ENCODE data around the gene VLDLR.

Gene VLDLR

DNA sequence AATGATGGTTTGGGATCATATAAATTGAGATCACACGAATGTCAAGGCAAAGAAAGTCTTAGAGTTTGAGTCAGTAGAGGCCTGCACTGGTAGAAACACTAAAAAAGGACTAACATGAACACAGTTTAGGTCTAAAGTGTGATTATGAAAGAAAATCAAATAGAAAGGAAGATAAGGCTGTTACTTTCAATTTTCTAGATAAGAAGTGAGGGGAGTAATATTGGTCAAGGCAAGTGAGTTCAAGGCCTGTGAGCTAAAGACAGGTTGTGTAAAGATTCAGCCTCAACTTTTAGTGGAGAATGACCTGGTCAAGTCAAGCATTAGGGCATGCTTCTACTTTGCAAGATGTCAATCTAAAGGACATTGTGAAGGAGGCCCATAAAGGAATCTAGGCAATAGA is 19.0 kb downstream of the VLDLR start:
- Histone ChIP-seq H3K4me1 (ENCODE audit: control insufficient read depth, insufficient read depth, low read depth, low read length) (no peaks in the 10 kb centered on the region), H2BK12ac (ENCODE audit: low read length in 2 of 2) (no peak overlapping the region), H4K91ac (ENCODE audit: low read length) (no peak overlapping the region), H3K9ac (ENCODE audit: low read length) (no peak overlapping the region), H3K14ac (ENCODE audit: low read length in 2 of 2) (no peak overlapping the region), H3K23ac (ENCODE audit: low read length in 2 of 2) (no peak overlapping the region), H2AK5ac (ENCODE audit: low read length, severe bottlenecking) (no peak overlapping the region), H2BK5ac (ENCODE audit: low read depth, low read length, poor library complexity, severe bottlenecking) (no peak overlapping the region), H3K18ac (ENCODE audit: low read depth in 1 of 2, low read length in 2 of 2) (no peak overlapping the region), H2BK15ac (ENCODE audit: low read depth, poor library complexity, severe bottlenecking) (no peak overlapping the region), H4K8ac (ENCODE audit: low read length) (no peak overlapping the region), H3K4me2 (ENCODE audit: low read length, poor library complexity, severe bottlenecking) (no peak overlapping the region), H3K4ac (ENCODE audit: low read depth in 1 of 2, low read length in 2 of 2) (no peak overlapping the region), H3K27ac (ENCODE audit: low read length, poor library complexity, severe bottlenecking) (no peak overlapping the region), H3K79me1 (replicated peaks; ENCODE audit: low read length, poor library complexity, severe bottlenecking) (no peaks in the 10 kb centered on the region), H2AFZ (ENCODE audit: low read depth, low read length) (no peak overlapping the region), H3K27me3 (ENCODE audit: control insufficient read depth in 1 of 2, insufficient read depth in 1 of 2, low read length in 2 of 2) (no peaks in the 10 kb centered on the region), H3K36me3 (ENCODE audit: control insufficient read depth in 1 of 2, insufficient read depth in 2 of 2, low read depth in 1 of 2, low read length in 2 of 2) (peaks cover 8 to 11% of the 10 kb centered on the region in 2 experiments), H3K9me3 (ENCODE audit: control insufficient read depth, low read length) (no peaks in the 10 kb centered on the region), H3K4me3 (ENCODE audit: insufficient read depth in 1 of 2, low read depth in 1 of 2, low read length in 2 of 2) (no peak overlapping the region), H2BK120ac (ENCODE audit: low read depth, low read length) (no peak overlapping the region)
- no peak for DNase-seq
- WGBS = 70% methylated on average over 1 of the region's 1 CpG

DNA sequence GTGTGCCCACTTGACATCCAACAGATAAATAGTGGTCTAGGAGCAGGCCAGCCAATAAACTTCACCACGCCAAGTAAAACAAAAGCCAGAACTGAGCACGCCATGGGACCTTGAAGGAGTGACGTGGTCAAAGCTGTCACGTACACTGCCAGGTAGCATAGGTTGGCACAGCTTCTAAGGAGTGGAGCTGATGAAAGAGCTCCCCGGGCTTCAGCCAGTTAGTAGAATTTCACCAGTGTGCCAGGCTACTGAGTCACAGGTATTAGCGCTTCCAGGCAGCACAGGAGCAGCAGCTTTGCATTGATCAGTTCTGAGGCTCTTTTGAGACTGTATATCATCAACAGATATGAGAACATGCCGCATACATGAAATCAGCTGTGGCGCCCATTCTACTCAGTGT is 19.4 kb downstream of the VLDLR start:
- no peak overlapping the region for H4K8ac ChIP-seq (ENCODE audit: low read length)
- no peak overlapping the region for H2BK15ac ChIP-seq (ENCODE audit: low read depth, poor library complexity, severe bottlenecking)
- H3K4me2 ChIP-seq (ENCODE audit: low read length, poor library complexity, severe bottlenecking) = no peak overlapping the region
- H3K9me3 ChIP-seq (ENCODE audit: control insufficient read depth, low read length) = no peaks in the 10 kb centered on the region
- no peaks in the 10 kb centered on the region for H3K27me3 ChIP-seq (ENCODE audit: control insufficient read depth in 1 of 2, insufficient read depth in 1 of 2, low read length in 2 of 2)
- no peak overlapping the region for H3K4ac ChIP-seq (ENCODE audit: low read depth in 1 of 2, low read length in 2 of 2)
- H3K4me1 ChIP-seq (ENCODE audit: control insufficient read depth, insufficient read depth, low read depth, low read length) = no peaks in the 10 kb centered on the region
- H2AFZ ChIP-seq (ENCODE audit: low read depth, low read length) = no peak overlapping the region
- no peak overlapping the region for H3K9ac ChIP-seq (ENCODE audit: low read length)
- no peaks in the 10 kb centered on the region for H3K79me1 ChIP-seq (replicated peaks; ENCODE audit: low read length, poor library complexity, severe bottlenecking)
- no peak overlapping the region for H2BK120ac ChIP-seq (ENCODE audit: low read depth, low read length)
- H3K4me3 ChIP-seq (ENCODE audit: insufficient read depth in 1 of 2, low read depth in 1 of 2, low read length in 2 of 2) = no peak overlapping the region
- H2BK12ac ChIP-seq (ENCODE audit: low read length in 2 of 2) = no peak overlapping the region
- H3K23ac ChIP-seq (ENCODE audit: low read length in 2 of 2) = no peak overlapping the region
- H2AK5ac ChIP-seq (ENCODE audit: low read length, severe bottlenecking) = no peak overlapping the region
- no peak overlapping the region for H3K18ac ChIP-seq (ENCODE audit: low read depth in 1 of 2, low read length in 2 of 2)
- H3K14ac ChIP-seq (ENCODE audit: low read length in 2 of 2) = no peak overlapping the region
- no peak overlapping the region for H2BK5ac ChIP-seq (ENCODE audit: low read depth, low read length, poor library complexity, severe bottlenecking)
- DNase-seq = no peak
- H3K36me3 ChIP-seq (ENCODE audit: control insufficient read depth in 1 of 2, insufficient read depth in 2 of 2, low read depth in 1 of 2, low read length in 2 of 2) = peaks cover 8 to 11% of the 10 kb centered on the region in 2 experiments
- no peak overlapping the region for H3K27ac ChIP-seq (ENCODE audit: low read length, poor library complexity, severe bottlenecking)
- no peak overlapping the region for H4K91ac ChIP-seq (ENCODE audit: low read length)
- WGBS = 93% methylated on average over 8 of the region's 8 CpGs

DNA sequence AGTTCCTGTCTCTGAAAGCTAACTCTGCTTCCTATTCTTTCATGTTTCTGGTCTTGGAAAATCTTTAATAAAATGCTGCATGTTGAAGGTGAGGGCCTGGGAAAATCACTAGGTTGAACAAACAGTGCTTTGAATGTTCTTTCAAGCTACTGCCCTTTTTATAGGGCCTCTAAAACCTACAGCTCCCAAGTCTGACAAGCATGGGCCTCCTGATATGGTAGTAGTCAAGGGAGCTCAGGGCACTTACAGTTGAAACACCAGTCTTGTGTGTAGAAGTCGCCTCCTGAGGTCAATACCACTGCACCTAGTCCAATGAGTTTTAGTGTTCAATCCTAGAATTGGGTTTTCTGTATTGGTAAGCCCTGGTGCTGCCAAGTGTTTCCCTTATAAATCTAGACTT is 20.5 kb downstream of the VLDLR start:
- no peak overlapping the region for H3K23ac ChIP-seq (ENCODE audit: low read length in 2 of 2)
- 67% methylated on average over 1 of the region's 1 CpG for WGBS
- H3K18ac ChIP-seq (ENCODE audit: low read depth in 1 of 2, low read length in 2 of 2) = no peak overlapping the region

DNA sequence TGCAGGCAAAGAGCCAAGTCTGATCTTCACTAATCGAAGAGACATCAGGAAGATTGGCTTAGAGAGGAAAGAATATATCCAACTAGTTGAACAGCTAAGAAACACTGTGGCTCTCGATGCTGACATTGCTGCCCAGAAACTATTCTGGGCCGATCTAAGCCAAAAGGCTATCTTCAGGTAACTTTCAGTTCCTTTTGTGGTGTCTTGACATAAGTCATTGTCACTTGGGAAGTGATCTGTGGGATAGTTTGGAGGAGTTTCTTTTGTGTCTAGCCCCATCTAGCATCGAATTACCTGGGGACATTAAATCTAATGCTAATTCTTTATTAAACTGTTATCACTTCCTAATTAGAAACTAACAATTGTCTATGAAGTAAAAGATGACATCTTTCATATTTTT is 24.0 kb downstream of the VLDLR start:
- Histone ChIP-seq H4K91ac (ENCODE audit: low read length) (no peak overlapping the region), H3K36me3 (ENCODE audit: control insufficient read depth in 1 of 2, insufficient read depth in 2 of 2, low read depth in 1 of 2, low read length in 2 of 2) (peaks cover 12 to 30% of the 10 kb centered on the region in 2 experiments), H2BK5ac (ENCODE audit: low read depth, low read length, poor library complexity, severe bottlenecking) (no peak overlapping the region), H2AFZ (ENCODE audit: low read depth, low read length) (no peak overlapping the region), H3K9ac (ENCODE audit: low read length) (no peak overlapping the region), H3K4ac (ENCODE audit: low read depth in 1 of 2, low read length in 2 of 2) (no peak overlapping the region), H2AK5ac (ENCODE audit: low read length, severe bottlenecking) (no peak overlapping the region), H2BK15ac (ENCODE audit: low read depth, poor library complexity, severe bottlenecking) (no peak overlapping the region), H3K9me3 (ENCODE audit: control insufficient read depth, low read length) (no peaks in the 10 kb centered on the region), H2BK12ac (ENCODE audit: low read length in 2 of 2) (no peak overlapping the region), H3K18ac (ENCODE audit: low read depth in 1 of 2, low read length in 2 of 2) (no peak overlapping the region), H3K27me3 (ENCODE audit: control insufficient read depth in 1 of 2, insufficient read depth in 1 of 2, low read length in 2 of 2) (no peaks in the 10 kb centered on the region), H3K4me1 (ENCODE audit: control insufficient read depth, insufficient read depth, low read depth, low read length) (no peaks in the 10 kb centered on the region), H4K8ac (ENCODE audit: low read length) (no peak overlapping the region), H3K4me2 (ENCODE audit: low read length, poor library complexity, severe bottlenecking) (no peak overlapping the region), H3K27ac (ENCODE audit: low read length, poor library complexity, severe bottlenecking) (no peak overlapping the region), H3K14ac (ENCODE audit: low read length in 2 of 2) (no peak overlapping the region), H3K79me1 (replicated peaks; ENCODE audit: low read length, poor library complexity, severe bottlenecking) (no peaks in the 10 kb centered on the region), H3K23ac (ENCODE audit: low read length in 2 of 2) (no peak overlapping the region), H3K4me3 (ENCODE audit: insufficient read depth in 1 of 2, low read depth in 1 of 2, low read length in 2 of 2) (no peak overlapping the region), H2BK120ac (ENCODE audit: low read depth, low read length) (no peak overlapping the region)
- DNase-seq = no peak
- 90% methylated on average over 3 of the region's 4 CpGs for WGBS

More for the DNA sequence above, 20.5 kb downstream of the VLDLR start:
- H2AK5ac ChIP-seq (ENCODE audit: low read length, severe bottlenecking) = no peak overlapping the region
- H3K4me2 ChIP-seq (ENCODE audit: low read length, poor library complexity, severe bottlenecking) = no peak overlapping the region
- H3K27me3 ChIP-seq (ENCODE audit: control insufficient read depth in 1 of 2, insufficient read depth in 1 of 2, low read length in 2 of 2) = no peaks in the 10 kb centered on the region
- H3K4me1 ChIP-seq (ENCODE audit: control insufficient read depth, insufficient read depth, low read depth, low read length) = no peaks in the 10 kb centered on the region
- no peak overlapping the region for H2BK15ac ChIP-seq (ENCODE audit: low read depth, poor library complexity, severe bottlenecking)
- H3K9me3 ChIP-seq (ENCODE audit: control insufficient read depth, low read length) = no peaks in the 10 kb centered on the region
- no peak overlapping the region for H3K27ac ChIP-seq (ENCODE audit: low read length, poor library complexity, severe bottlenecking)
- no peak for DNase-seq
- H2BK120ac ChIP-seq (ENCODE audit: low read depth, low read length) = no peak overlapping the region
- no peak overlapping the region for H4K91ac ChIP-seq (ENCODE audit: low read length)
- H3K9ac ChIP-seq (ENCODE audit: low read length) = no peak overlapping the region
- H3K4me3 ChIP-seq (ENCODE audit: insufficient read depth in 1 of 2, low read depth in 1 of 2, low read length in 2 of 2) = no peak overlapping the region
- H3K79me1 ChIP-seq (replicated peaks; ENCODE audit: low read length, poor library complexity, severe bottlenecking) = no peaks in the 10 kb centered on the region
- H2BK12ac ChIP-seq (ENCODE audit: low read length in 2 of 2) = no peak overlapping the region
- no peak overlapping the region for H2BK5ac ChIP-seq (ENCODE audit: low read depth, low read length, poor library complexity, severe bottlenecking)
- H2AFZ ChIP-seq (ENCODE audit: low read depth, low read length) = no peak overlapping the region
- H3K14ac ChIP-seq (ENCODE audit: low read length in 2 of 2) = no peak overlapping the region
- no peak overlapping the region for H4K8ac ChIP-seq (ENCODE audit: low read length)
- H3K36me3 ChIP-seq (ENCODE audit: control insufficient read depth in 1 of 2, insufficient read depth in 2 of 2, low read depth in 1 of 2, low read length in 2 of 2) = peaks cover 8 to 11% of the 10 kb centered on the region in 2 experiments
- no peak overlapping the region for H3K4ac ChIP-seq (ENCODE audit: low read depth in 1 of 2, low read length in 2 of 2)
